Loucy (cell line): Measurements from ENCODE around the gene FAM222A.

ENCODE experiments used
- H2AFZ ChIP-seq: fragments of 200-600 bp; sonication (generic); 2 replicates; pipeline ENCODE4 v1.6.0; 2016; ENCODE audit warnings: antibody characterized with exemption, mild to moderate bottlenecking, low read length, moderate library complexity
- H3F3A ChIP-seq: fragments of 200-600 bp; 2 replicates; pipeline ENCODE4 v1.6.0; 2016; ENCODE audit warnings: antibody characterized with exemption, low read depth, mild to moderate bottlenecking
- H3K27me3 ChIP-seq: fragments of 200-600 bp; sonication (generic); 2 replicates; pipeline ENCODE4 v1.6.1; 2014; ENCODE audit warnings: low read length, mild to moderate bottlenecking; ENCODE audit not compliant: insufficient read depth, poor library complexity, severe bottlenecking
- H3K36me3 ChIP-seq: fragments of 200-600 bp; sonication (generic); 2 replicates; pipeline ENCODE4 v1.6.1; 2016; ENCODE audit warnings: low read length; ENCODE audit not compliant: insufficient read depth
- H3K4me1 ChIP-seq: fragments of 200-600 bp; sonication (generic); 2 replicates; pipeline ENCODE4 v1.5.1; 2014; ENCODE audit warnings: low read length, mild to moderate bottlenecking; ENCODE audit not compliant: insufficient read depth, poor library complexity, severe bottlenecking
- H3K4me2 ChIP-seq: fragments of 200-600 bp; sonication (generic); 2 replicates; pipeline ENCODE4 v1.6.0; 2014; ENCODE audit warnings: antibody characterized with exemption, low read length, low read depth, mild to moderate bottlenecking; ENCODE audit not compliant: poor library complexity, severe bottlenecking
- H3K4me3 ChIP-seq: fragments of 200-600 bp; sonication (generic); 2 replicates; pipeline ENCODE4 v1.5.1; 2014; ENCODE audit warnings: low read length, mild to moderate bottlenecking, mixed read lengths; ENCODE audit not compliant: poor library complexity, severe bottlenecking
- H3K79me2 ChIP-seq: fragments of 200-600 bp; sonication (generic); 2 replicates; pipeline ENCODE4 v1.6.1; 2014; ENCODE audit warnings: low read length; ENCODE audit not compliant: insufficient read depth
- H3K9ac ChIP-seq: fragments of 200-600 bp; sonication (generic); 2 replicates; pipeline ENCODE4 v1.6.0; 2014; ENCODE audit warnings: mild to moderate bottlenecking, low read depth, low read length, moderate library complexity; ENCODE audit not compliant: poor library complexity, severe bottlenecking
- H3K9me2 ChIP-seq: fragments of 200-600 bp; sonication (generic); replicated peaks from 2 replicates; pipeline ENCODE4 v1.6.1; 2016; ENCODE audit warnings: low read depth, low read length, mixed read lengths
- H3K9me3 ChIP-seq: fragments of 200-600 bp; sonication (generic); 2 replicates; pipeline ENCODE4 v1.6.1; 2014; ENCODE audit warnings: mild to moderate bottlenecking, antibody characterized with exemption, low read length, low read depth; ENCODE audit not compliant: insufficient read depth
- H4K20me1 ChIP-seq: fragments of 200-600 bp; sonication (generic); 2 replicates; pipeline ENCODE4 v1.6.0; 2014; ENCODE audit warnings: antibody characterized with exemption, low read length, mild to moderate bottlenecking; ENCODE audit not compliant: insufficient read depth, poor library complexity, severe bottlenecking
- CTCF ChIP-seq: fragments of 200-600 bp; sonication (generic); conservative IDR thresholded peaks from 2 replicates; pipeline ENCODE4 v1.5.1; 2014; ENCODE audit warnings: mild to moderate bottlenecking, antibody characterized with exemption, low read length
- EZH2phosphoT487 ChIP-seq: fragments of 200-600 bp; IDR thresholded peaks from 2 replicates; pipeline ENCODE4 v1.6.1; 2018; ENCODE audit warnings: antibody characterized with exemption, mild to moderate bottlenecking, moderate library complexity, borderline replicate concordance

The FAM222A gene

GRCh38 chr12:109673884-109674283 is 39.7 kb upstream of the FAM222A start:
- H3K27me3 ChIP-seq = no peaks in the 10 kb centered on the region
- no peak overlapping the region for H3K4me2 ChIP-seq
- no peaks in the 10 kb centered on the region for H3K9me2 ChIP-seq
- H3F3A ChIP-seq = no peaks in the 10 kb centered on the region
- H3K4me1 ChIP-seq = no peaks in the 10 kb centered on the region
- no peaks in the 10 kb centered on the region for H4K20me1 ChIP-seq
- H3K9ac ChIP-seq = no peak overlapping the region
- H3K79me2 ChIP-seq = no peaks in the 10 kb centered on the region
- H3K9me3 ChIP-seq = no peaks in the 10 kb centered on the region
- TF ChIP-seq CTCF (no peak), EZH2phosphoT487 (no peak)
- H3K36me3 ChIP-seq = no peaks in the 10 kb centered on the region
- H2AFZ ChIP-seq = no peak overlapping the region
- H3K4me3 ChIP-seq = no peak overlapping the region

GRCh38 chr12:109675411-109675810 is 38.2 kb upstream of the FAM222A start:
- no peaks in the 10 kb centered on the region for H3F3A ChIP-seq
- H3K9ac ChIP-seq = no peak overlapping the region
- H2AFZ ChIP-seq = no peak overlapping the region
- no peaks in the 10 kb centered on the region for H3K27me3 ChIP-seq
- H3K4me2 ChIP-seq = no peak overlapping the region
- no peak overlapping the region for H3K4me3 ChIP-seq
- H3K4me1 ChIP-seq = no peaks in the 10 kb centered on the region
- H4K20me1 ChIP-seq = no peaks in the 10 kb centered on the region
- no peaks in the 10 kb centered on the region for H3K9me2 ChIP-seq
- no peaks in the 10 kb centered on the region for H3K9me3 ChIP-seq
- H3K79me2 ChIP-seq = no peaks in the 10 kb centered on the region
- H3K36me3 ChIP-seq = no peaks in the 10 kb centered on the region
- no peak for TF ChIP-seq EZH2phosphoT487
- no peak for TF ChIP-seq CTCF

- TF ChIP-seq EZH2phosphoT487 (no peak), CTCF (no peak)
- no peak overlapping the region for H3K9ac ChIP-seq
- H3K4me1 ChIP-seq = no peaks in the 10 kb centered on the region
- H3K9me3 ChIP-seq = no peaks in the 10 kb centered on the region
- H3K27me3 ChIP-seq = no peaks in the 10 kb centered on the region
- no peak overlapping the region for H3K4me2 ChIP-seq
- H3K9me2 ChIP-seq = no peaks in the 10 kb centered on the region
- H2AFZ ChIP-seq = no peak overlapping the region
- no peaks in the 10 kb centered on the region for H3F3A ChIP-seq
- no peaks in the 10 kb centered on the region for H4K20me1 ChIP-seq
- H3K4me3 ChIP-seq = no peak overlapping the region
- H3K36me3 ChIP-seq = no peaks in the 10 kb centered on the region
- H3K79me2 ChIP-seq = no peaks in the 10 kb centered on the region
These were observed 36.3 kb upstream of the FAM222A start for GRCh38 chr12:109677279-109677691.
